Adrenal gland (tissue), 19 donors: ENCODE data around the gene STK39. TPM values are rescaled to one million over a fixed set of nuclear protein-coding genes. Genes with fewer than 3 reads are reported as not detected.

Experiments
- DNase-seq, 7 donors: peaks; one replicate each; pipeline ENCODE4 v3.0.0-alpha.2; 2019 to 2020
- H3K27ac ChIP-seq, 5 donors: fragments of 200-600 bp; sonication (generic) in 4 of 5; 1 replicate in 3 of 5; 2 replicates in 2 of 5; pipeline versions ENCODE4 v1.5.1 to v1.8.0; 2016 to 2020; ENCODE audit warnings: mild to moderate bottlenecking in 1 of 5
- H3K27me3 ChIP-seq: fragments of 200-600 bp; 2 replicates; pipeline ENCODE4 v1.8.0; 2021
- H3K36me3 ChIP-seq, 2 donors: fragments of 200-600 bp; replicated peaks in 1 of 2; 1 replicate in 1 of 2; 2 replicates in 1 of 2; pipeline versions ENCODE4 v1.5.1 to v1.8.0; 2018 to 2022
- H3K4me1 ChIP-seq, 2 donors: fragments of 200-600 bp; replicated peaks in 1 of 2; 1 replicate in 1 of 2; 2 replicates in 1 of 2; pipeline versions ENCODE4 v1.5.1 to v1.8.0; 2018 to 2021
- H3K4me3 ChIP-seq, 4 donors: fragments of 200-600 bp; sonication (generic) in 3 of 4; one replicate each; pipeline ENCODE4 v1.5.1; 2016 to 2018
- H3K9me3 ChIP-seq, 3 donors: fragments of 200-600 bp; sonication (generic) in 1 of 3; replicated peaks in 1 of 3; 1 replicate in 2 of 3; 2 replicates in 1 of 3; pipeline versions ENCODE4 v1.5.1 to v1.8.0; 2016 to 2021
- CTCF ChIP-seq, 6 experiments: fragments of 450-650 bp in 4 of 6; fragments of 200-600 bp in 2 of 6; sonication (generic) in 1 of 6; IDR thresholded peaks; 1 replicate in 5 of 6; 2 replicates in 1 of 6; pipeline versions ENCODE4 v1.5.1 to v1.8.0; 2016 to 2021; ENCODE audit warnings: antibody characterized with exemption in 6 of 6, mild to moderate bottlenecking in 2 of 6, moderate library complexity in 1 of 6
- POLR2A ChIP-seq, 2 donors: fragments of 450-650 bp; IDR thresholded peaks; one replicate each; pipeline ENCODE4 v1.6.1; 2017; ENCODE audit warnings: antibody characterized with exemption in 2 of 2, mild to moderate bottlenecking in 2 of 2, moderate library complexity in 1 of 2
- WGBS, 4 donors: extraction: QIAGEN DNeasy Blood & Tissue Kit in 2 of 4; methylation state at CpG; one replicate each; pipeline versions ENCODE4 v1.1.5 to v1.1.7; 2013 to 2017; 5-methylcytosine and 5-hydroxymethylcytosine counted together
- intact Hi-C, 2 donors: fragments of 100-400 bp; cut with DNase I; formaldehyde crosslinking; loops; one replicate each; pipeline versions ENCODE4 v1.14.1 to v1.15.0; 2022 to 2023
- long read RNA-seq, 10 donors: library from polyadenylated mRNA in 3 of 10; unstranded in 2 of 10; stranded (forward) in 1 of 10; transcript quantifications; one replicate each; pipeline ENCODE4 v2.0.0 and lab custom pipeline, GENCODE V29; 2021 to 2026
- polyA plus RNA-seq, 3 donors: library from polyadenylated mRNA; stranded (reverse); fragments of 200-250 nt in 2 of 3; fragments of 350-450 nt in 1 of 3; fragmentation: Illumina TruSeq in 1 of 3; extraction: RNeasy Lipid Tissue Mini Kit (QIAGEN cat#74804) in 1 of 3; gene quantifications; one replicate each; pipeline ENCODE4 v1.2.3, GENCODE V29; 2013 to 2014
- total RNA-seq, 9 donors: library from RNA; depleted of rRNA in 4 of 9; stranded (reverse); fragments of >200 nt in 4 of 9; fragments of 120-200 nt in 1 of 9; fragmentation: NEBNext Ultra II Directional in 1 of 9; extraction: Animal tissue kit (Norgen Biotek cat#: 25700) in 1 of 9; gene quantifications; one replicate each; pipeline versions ENCODE4 v1.1.0 to v1.2.4, GENCODE V29; 2013 to 2023
- donor health status: healthy with polysubstance abuse.
- donor health status: Bipolar disorder and iron deficiency.
- donor health status: DM: yes; HTN: yes; CAD: no.
- donor health status: DM: no; HTN: no; CAD: no.
- donor health status: DM: no; HTN: no; CAD: no.
- donor health status: DM: yes; HTN: yes; CAD: no.

Gene STK39
- total RNA-seq (1 to 10 TPM; 2.4 to 8.3 (median 5.3) TPM), polyA plus RNA-seq (10 to 100 TPM in 1 of 3 donors, 1 to 10 TPM in 2; 6.0 to 11.1 (median 6.8) TPM)
- long read RNA-seq, donor 1, partial matches to known transcripts, result 0 of 1 reads
- long read RNA-seq, donor 1, other reads (novel, unspliced or antisense), result 0 of 1 reads
- long read RNA-seq, donor 2, result 0 reads
- long read RNA-seq, donor 3, partial matches to known transcripts, result 0 of 1 reads
- long read RNA-seq, donor 3, other reads (novel, unspliced or antisense), result 0 of 1 reads
- long read RNA-seq, donor 4, result 0 reads
- long read RNA-seq, donor 5, partial matches to known transcripts, result 2 of 7 reads
- long read RNA-seq, donor 5, other reads (novel, unspliced or antisense), result 3 of 7 reads
- long read RNA-seq, donor 6, result 0 reads
- long read RNA-seq, donor 7, partial matches to known transcripts, result 0 of 1 reads
- long read RNA-seq, donor 7, other reads (novel, unspliced or antisense), result 0 of 1 reads
- long read RNA-seq, donor 8, result 0 reads
- long read RNA-seq, donor 9, partial matches to known transcripts, result 0 of 3 reads
- long read RNA-seq, donor 9, other reads (novel, unspliced or antisense), result 0 of 3 reads
- long read RNA-seq, donor 10, result 0 reads

DNA sequence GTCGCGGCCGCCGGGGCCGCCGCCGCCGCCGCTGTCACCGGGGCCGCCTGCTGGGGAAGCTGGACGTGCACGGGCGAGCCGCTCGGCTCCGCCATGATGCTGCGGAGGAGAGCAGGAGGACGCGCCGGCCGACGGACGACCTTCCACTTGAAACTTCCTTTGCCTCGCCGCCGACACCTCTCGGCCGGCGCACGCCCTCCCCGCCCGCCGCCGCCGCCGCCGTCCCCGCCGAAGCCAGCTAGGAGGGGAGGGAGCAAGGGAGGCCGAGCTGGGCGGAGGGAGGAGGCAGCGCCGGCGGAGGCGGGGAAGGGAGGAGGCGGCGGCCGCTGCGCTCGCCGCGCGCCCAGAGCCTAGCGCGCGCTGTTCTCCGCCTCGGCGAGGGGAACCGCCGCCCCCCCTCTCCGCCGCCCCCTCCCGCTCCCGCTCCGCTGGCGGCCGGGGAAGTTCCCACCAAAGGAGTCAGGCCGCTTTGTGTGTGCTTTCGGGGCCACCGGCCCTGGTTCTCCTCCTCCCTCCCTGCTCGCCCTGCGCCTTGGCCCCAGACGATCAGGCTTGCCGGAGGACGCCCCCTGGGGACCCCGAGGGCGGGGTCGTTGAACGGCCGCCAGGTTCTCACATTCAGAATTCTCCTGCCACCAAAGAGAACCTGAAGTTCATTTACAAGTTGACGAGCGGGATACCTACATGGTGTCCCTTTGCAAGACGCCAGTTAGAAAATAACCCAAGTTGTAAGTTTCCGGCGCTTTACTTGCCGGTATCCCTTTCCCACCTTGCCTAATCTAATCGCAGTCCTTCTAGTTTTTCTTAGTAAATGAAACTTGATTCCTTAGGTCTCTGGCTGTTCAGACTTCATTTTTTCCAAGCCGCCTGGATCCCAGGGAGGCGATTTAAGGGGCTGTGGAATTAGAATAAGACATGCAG lies at the start of gene STK39:
Gene STK39, minus strand, starts transcription at position 255 of the 921 bp plus-strand sequence. Its CDS starts 160 bp downstream, at position 95.
- TF ChIP-seq CTCF (IDR thresholded peaks at IDR 0.05) (peak in 1 of 6 experiments; percentile 15), POLR2A (IDR thresholded peaks at IDR 0.05) (no peak)
- Histone ChIP-seq H3K27me3 (no peaks in the 10 kb centered on the region), H3K36me3 (no peaks in the 10 kb centered on the region), H3K4me1 (no peaks in the 10 kb centered on the region), H3K27ac (peak within 1 kb of the TSS in 3 of 5 donors; percentile 21 to 87 (median 70)), H3K4me3 (peak within 1 kb of the TSS in 2 of 4 donors; percentile 55 to 90), H3K9me3 (no peaks in the 10 kb centered on the region)
- intact Hi-C loops, result no loop called here
- peak; percentile 50 to 76 (median 62) for DNase-seq
- 1 to 2% (median 1%) methylated on average over 16 to 91 of the region's 91 CpGs for WGBS, 4 donors

DNA sequence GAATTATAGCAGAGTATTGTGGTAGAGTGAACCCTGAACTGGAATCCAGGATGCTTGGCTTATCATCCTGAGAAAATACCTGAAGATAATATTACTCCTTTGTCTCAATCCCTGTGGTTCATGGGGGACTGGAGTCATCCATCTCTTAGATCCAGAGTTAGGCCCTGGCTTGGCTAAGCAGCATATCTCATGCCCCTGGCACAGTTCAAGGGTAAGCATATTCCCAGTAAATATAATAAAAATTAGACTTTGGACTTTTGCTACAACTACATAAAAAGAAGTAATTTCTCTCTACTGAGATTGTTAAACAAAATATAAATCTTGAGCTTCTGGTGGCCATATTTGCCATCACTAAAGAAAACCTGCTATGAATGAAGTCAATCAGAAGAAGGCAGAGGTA lies 47.7 kb upstream of the STK39 start:
- intact Hi-C loops, result no loop called here
- H3K4me3 ChIP-seq, result no peak overlapping the region
- TF ChIP-seq POLR2A (IDR thresholded peaks at IDR 0.05) (no peak), CTCF (IDR thresholded peaks at IDR 0.05) (no peak)

GRCh38 chr2:168294409-168294808 lies 47.0 kb upstream of the STK39 start:
- no peaks in the 10 kb centered on the region for H3K36me3 ChIP-seq
- 80 to 88% (median 81%) methylated on average over 2 of the region's 2 CpGs for WGBS, 4 donors
- intact Hi-C loops, result no loop called here

More for the DNA sequence above, 47.7 kb upstream of the STK39 start:
- no peak for DNase-seq
- no peaks in the 10 kb centered on the region for H3K9me3 ChIP-seq
- no peaks in the 10 kb centered on the region for H3K27me3 ChIP-seq
- no peaks in the 10 kb centered on the region for H3K36me3 ChIP-seq
- H3K27ac ChIP-seq, result no peak overlapping the region
- H3K4me1 ChIP-seq, result no peaks in the 10 kb centered on the region

More at GRCh38 chr2:168294409-168294808, 47.0 kb upstream of the STK39 start:
- H3K27ac ChIP-seq, result no peak overlapping the region
- H3K27me3 ChIP-seq, result no peaks in the 10 kb centered on the region
- no peak for DNase-seq
- H3K4me3 ChIP-seq, result no peak overlapping the region
- no peaks in the 10 kb centered on the region for H3K9me3 ChIP-seq
- no peaks in the 10 kb centered on the region for H3K4me1 ChIP-seq
- TF ChIP-seq POLR2A (IDR thresholded peaks at IDR 0.05) (no peak), CTCF (IDR thresholded peaks at IDR 0.05) (no peak)
